ENCODE measurements around the gene EI24. TPM values are rescaled to one million over a fixed set of nuclear protein-coding genes. Genes with fewer than 3 reads are reported as not detected.

Gene EI24
- total RNA-seq, 1 experiment from 2014 or later: 151 TPM

DNA sequence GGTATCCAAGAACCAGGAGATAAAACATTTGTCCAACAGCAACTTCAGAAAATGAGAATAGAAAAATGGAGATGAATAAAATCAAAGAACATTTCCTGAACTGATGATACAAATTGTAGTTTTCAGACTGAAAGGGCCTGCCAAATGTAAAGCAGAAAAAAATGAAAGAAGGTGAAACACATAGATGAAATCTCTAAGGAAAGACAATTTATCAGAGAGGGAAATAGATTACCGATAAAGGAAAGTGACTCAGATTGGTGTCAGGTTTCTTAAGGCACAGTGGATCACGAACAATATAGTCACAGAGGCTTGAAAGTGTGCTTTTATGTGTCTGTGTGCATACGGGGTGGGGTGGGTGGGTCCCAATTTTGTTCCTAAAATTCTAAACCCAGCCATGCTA lies 19.2 kb downstream of the EI24 start:
- Histone ChIP-seq H3K18ac (ENCODE audit: insufficient read length, low read depth, low read length) (no peak overlapping the region), H3K14ac (ENCODE audit: insufficient read depth, low read length) (no peak overlapping the region), H3K4ac (ENCODE audit: low read depth, low read length) (no peak overlapping the region), H3K79me1 (ENCODE audit: insufficient read depth, low read depth, low read length, poor library complexity, severe bottlenecking) (no peaks in the 10 kb centered on the region), H4K5ac (ENCODE audit: insufficient read length, low read depth, low read length) (no peak overlapping the region), H4K91ac (ENCODE audit: insufficient read length, low read depth, low read length) (no peak overlapping the region), H3K23me2 (ENCODE audit: insufficient read length, low read depth, low read length, poor library complexity, severe bottlenecking) (peaks cover 4% of the 10 kb centered on the region), H3K27ac (ENCODE audit: insufficient read length, low read depth, low read length) (no peak overlapping the region), H2BK15ac (ENCODE audit: low read depth, low read length) (no peak overlapping the region), H3T11ph (ENCODE audit: low read length) (no peak overlapping the region), H3K27me3 (ENCODE audit: insufficient read depth, low read length) (no peaks in the 10 kb centered on the region), H2BK120ac (ENCODE audit: low read depth, low read length, poor library complexity, severe bottlenecking) (no peak overlapping the region), H3K79me2 (ENCODE audit: insufficient read depth, low read length) (peaks cover 6% of the 10 kb centered on the region; the same call in 1 of the 2 replicates), H3K23ac (ENCODE audit: insufficient read length, low read depth, low read length) (no peak overlapping the region), H3K4me1 (ENCODE audit: insufficient read depth, low read length) (no peaks in the 10 kb centered on the region), H3K9ac (ENCODE audit: extremely low read depth, insufficient read length, low read length) (no peak overlapping the region), H4K8ac (replicated peaks; ENCODE audit: insufficient read length, low read depth, low read length) (no peak overlapping the region), H2BK5ac (ENCODE audit: insufficient read length, low read length) (no peak overlapping the region), H2AFZ (ENCODE audit: low read length) (no peak overlapping the region), H4K20me1 (ENCODE audit: control insufficient read depth, insufficient read depth, insufficient read length) (no peaks in the 10 kb centered on the region), H3K56ac (ENCODE audit: insufficient read length, low read depth, low read length) (no peak overlapping the region), H3K9me3 (ENCODE audit: control insufficient read depth, low read depth, low read length) (no peaks in the 10 kb centered on the region), H2AK5ac (ENCODE audit: insufficient read length, low read length) (no peak overlapping the region), H2BK20ac (ENCODE audit: low read depth, low read length, poor library complexity, severe bottlenecking) (no peak overlapping the region), H3K4me2 (ENCODE audit: insufficient read depth, insufficient read length, low read length) (no peak overlapping the region), H2BK12ac (ENCODE audit: insufficient read length, low read depth, low read length) (no peak overlapping the region)
- peaks cover 9 to 14% of the 10 kb centered on the region in 2 experiments for H3K4me1 Mint-ChIP-seq
- no peak for TF ChIP-seq CTCF (conservative IDR thresholded peaks at IDR 0.05)
- no CpG with 5 or more reads among the region's 3 CpGs for WGBS (ENCODE audit: extremely low coverage, insufficient read length, low lambda C conversion rate)
- no peaks in the 10 kb centered on the region; a peak in 1 of 5 replicates for H3K9me3 Mint-ChIP-seq
- no peak overlapping the region for H3K4me3 Mint-ChIP-seq
- peaks cover 12 to 14% (median 14%) of the 10 kb centered on the region in 3 experiments; a peak in 6 of 7 replicates for H3K36me3 Mint-ChIP-seq (ENCODE audit: insufficient read depth in 1 of 3, low read depth in 3 of 3)
- no peak overlapping the region; a peak in 2 of 7 replicates for H3K27ac Mint-ChIP-seq
- DNase-seq: no peak
- no peaks in the 10 kb centered on the region for H3K27me3 Mint-ChIP-seq (ENCODE audit: low read depth)

Measured in H9 (cell line).